Activated T-cell treated with anti-CD3 and anti-CD28 coated beads for 48 hours (primary cell): ENCODE data around the gene SSX5.
"Not testable (repeated sequence)": the region's sequence is repeated elsewhere in the genome, so short reads cannot be mapped to it uniquely, and the experiment has no call there.

Experiments
- DNase-seq: peaks from one replicate; pipeline ENCODE4 v3.0.0-alpha.2; 2020; ENCODE audit warnings: low read depth

SSX5 gene, protein sequence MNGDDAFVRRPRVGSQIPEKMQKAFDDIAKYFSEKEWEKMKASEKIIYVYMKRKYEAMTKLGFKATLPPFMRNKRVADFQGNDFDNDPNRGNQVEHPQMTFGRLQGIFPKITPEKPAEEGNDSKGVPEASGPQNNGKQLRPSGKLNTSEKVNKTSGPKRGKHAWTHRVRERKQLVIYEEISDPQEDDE

DNA sequence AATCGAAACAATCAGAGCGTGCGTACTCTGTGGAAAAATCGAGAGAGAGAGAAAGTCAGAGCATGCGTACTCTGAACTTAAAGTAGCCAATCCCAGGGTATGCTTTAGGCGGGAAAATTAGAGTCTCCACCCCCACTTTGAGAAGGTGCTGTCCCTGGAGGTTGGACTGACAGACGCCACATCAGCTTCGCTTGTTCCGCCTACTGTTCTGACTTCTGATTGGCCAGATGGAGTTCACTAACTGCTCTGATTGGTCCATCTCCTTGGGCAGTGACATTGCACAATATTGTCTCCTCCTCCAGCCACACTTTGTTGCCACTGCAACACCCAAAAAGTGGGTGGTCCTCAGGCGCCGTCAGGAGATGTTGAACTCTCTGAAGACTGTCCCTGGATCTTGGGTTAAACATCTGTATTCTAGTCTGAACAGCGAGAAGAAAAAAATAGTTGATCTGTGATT is at the start of gene SSX5:
SSX5 (minus strand) TSS at position 51 of the 457 bp plus-strand sequence. CDS start 1,437 bp downstream, outside the sequence.
- DNase-seq, result no peak

- not testable (repeated sequence) for DNase-seq
Observed at GRCh38 chrX:48224196-48224595, 27.6 kb upstream of the SSX5 start.

GRCh38 chrX:48214341-48214740 is 17.7 kb upstream of the SSX5 start:
- not testable (repeated sequence) for DNase-seq

- not testable (repeated sequence) for DNase-seq
Observed at GRCh38 chrX:48190024-48190423, 6.6 kb downstream of the SSX5 start.

GRCh38 chrX:48181882-48182281 is 14.7 kb downstream of the SSX5 start:
- DNase-seq, result not testable (repeated sequence)

DNA sequence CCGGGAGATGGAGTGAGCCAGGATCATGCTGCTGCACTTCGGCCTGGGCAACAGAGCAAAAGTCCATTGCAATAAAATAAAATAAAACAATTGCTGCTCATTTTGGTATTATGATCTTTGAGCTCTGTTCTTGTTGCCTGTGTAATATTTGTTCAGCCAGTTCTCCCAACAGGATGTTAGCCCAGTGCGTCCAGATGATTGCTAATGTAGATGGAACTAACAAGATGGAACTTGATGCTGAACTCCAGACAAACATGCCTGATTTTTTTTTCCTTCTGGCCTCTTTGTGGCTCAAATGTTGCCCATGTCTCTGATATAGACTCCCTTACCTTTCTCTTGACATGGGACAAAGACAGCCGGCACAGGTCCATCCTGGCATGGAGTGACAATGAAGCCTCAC is 15.8 kb downstream of the SSX5 start:
- DNase-seq, result no peak

GRCh38 chrX:48179691-48180090 is 16.9 kb downstream of the SSX5 start:
- DNase-seq, result no peak

DNA sequence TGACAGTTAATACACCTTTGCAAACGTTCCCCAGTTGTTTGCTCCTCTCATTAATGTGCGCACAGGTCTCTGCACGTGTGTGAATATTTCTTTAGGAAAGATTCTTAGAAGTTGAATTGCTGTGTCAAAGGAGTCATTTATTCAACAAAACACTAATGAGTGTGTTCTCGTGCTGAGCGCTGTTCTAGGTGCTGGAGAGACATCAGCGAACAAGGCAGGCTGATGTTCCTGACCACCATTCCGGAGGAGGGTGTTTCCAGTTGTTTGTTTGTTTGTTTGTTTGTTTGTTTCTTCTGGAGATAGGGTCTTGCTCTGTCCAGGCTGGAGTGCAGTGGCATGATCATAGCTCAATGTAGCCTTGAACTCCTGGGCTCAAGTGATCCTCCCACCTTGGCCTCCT is 30.3 kb downstream of the SSX5 start:
- DNase-seq, result not testable (repeated sequence)

GRCh38 chrX:48165241-48165640 is 31.4 kb downstream of the SSX5 start:
- DNase-seq, result no peak

- DNase-seq, result no peak
Observed at GRCh38 chrX:48156014-48156413, 40.6 kb downstream of the SSX5 start.

DNA sequence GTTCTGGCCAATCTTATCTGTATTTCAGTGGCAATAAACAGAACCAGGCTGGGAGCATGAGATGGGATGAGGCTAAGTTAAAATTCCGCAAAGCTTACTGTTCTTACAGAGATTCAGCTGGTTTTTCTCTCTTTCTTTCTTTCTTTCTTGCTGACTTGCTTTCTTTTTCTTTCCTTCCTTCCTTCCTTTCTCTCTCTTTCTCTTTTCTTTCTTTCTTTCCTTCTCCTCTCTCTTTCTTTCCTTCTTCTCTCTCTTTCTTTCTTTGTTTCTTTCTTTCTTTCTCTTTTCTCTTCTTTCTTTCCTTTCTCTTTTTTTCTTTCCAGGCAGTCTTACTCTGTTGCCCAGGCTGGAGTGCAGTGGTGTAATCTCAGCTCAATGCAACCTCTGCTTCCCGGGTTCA is 41.8 kb downstream of the SSX5 start:
- no peak for DNase-seq

DNA sequence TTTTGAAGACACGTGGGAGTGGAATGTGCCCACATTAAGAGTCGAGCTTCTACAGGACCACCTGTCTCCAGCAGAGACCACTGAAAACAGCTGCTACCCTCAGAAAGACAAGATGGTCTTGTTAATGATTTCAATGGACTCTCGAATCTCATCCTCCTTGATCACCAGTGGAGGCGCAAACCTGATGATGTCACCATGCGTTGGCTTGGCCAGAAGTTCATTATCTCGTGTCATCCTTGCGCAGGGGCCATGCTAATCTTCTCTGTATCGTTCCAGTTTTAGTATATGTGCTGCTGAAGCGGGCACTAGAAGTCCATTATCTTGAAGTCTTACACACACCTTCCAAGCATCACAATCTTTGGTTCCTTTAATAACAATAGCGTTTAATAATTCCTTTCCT is 42.8 kb downstream of the SSX5 start:
- DNase-seq, result no peak

DNA sequence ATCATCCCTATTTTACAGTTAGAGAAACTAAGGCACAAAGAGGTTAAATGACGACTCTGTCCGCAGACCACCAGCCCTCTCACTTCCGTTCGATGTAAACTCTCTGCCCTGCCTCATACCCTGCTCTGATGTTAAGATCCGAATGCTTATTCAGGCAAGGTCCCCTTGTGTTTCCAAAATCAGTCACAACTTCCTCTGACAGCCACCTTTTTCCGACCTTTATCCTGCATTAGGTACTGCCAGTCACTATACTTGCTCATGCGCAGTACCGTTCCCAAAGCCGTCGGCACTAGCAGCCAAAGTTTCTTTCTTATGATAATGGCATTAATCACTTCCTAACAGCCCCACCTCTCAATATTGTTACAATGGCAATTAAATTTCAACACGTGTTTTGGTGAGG is 53.9 kb downstream of the SSX5 start:
- peak; percentile 18 for DNase-seq

DNA sequence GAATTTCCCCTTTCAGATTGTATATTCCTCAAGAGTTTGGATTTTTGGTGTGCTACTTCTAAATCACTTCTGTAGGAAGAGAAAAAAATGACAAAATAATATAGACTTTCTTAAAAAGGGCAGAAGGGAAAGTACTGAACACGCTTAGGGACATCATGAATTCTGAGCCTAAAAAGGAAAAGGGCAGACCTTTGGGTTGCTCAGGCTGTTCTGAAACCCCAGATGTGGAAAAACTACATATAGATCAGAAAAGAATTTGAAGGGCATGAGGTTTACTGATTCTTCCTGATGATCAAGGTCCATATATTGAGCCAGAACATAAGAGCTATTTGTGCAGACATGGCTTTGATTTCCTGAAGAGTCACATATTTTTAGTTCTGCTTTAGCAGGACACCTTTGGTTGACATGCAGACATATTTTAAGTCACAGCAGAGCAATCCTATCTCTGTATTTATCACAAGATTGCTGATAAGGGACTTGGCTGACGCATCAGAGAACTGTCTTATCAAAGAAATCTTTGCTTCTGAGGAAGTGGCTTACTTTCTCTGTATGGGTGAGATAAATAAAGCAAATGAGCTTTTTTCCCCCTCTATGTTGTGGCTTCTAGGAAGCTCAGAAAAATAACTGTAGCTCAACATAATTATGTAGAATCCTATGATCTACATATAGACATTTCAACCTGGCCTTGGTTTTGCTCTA is 54.6 kb downstream of the SSX5 start:
- not testable (repeated sequence) for DNase-seq

DNA sequence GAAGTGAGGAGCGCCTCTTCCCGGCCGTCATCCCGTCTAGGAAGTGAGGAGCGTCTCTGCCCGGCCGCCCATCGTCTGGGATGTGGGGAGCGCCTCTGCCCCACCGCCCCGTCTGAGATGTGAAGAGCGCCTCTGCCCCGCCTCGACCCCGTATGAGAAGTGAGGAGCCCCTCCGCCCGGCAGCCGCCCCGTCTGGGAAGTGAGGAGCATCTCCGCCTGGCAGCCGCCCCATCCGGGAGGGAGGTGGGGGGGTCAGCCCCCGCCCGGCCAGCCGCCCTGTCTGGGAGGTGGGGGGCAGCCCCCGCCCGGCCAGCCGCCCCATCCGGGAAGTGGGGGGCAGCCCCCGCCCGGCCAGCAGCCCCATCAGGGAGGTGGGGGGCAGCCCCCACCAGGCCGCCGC is 57.5 kb downstream of the SSX5 start:
- not testable (repeated sequence) for DNase-seq
